ENCODE measurements around the gene KRI1.
A peak's percentile ranks its signal among the peaks of the same experiment; 100 is the strongest.

The KRI1 gene

GRCh38 chr19:10565567-10566407, at the start of gene KRI1:
KRI1 (minus strand) TSS chr19:10566010; CDS start chr19:10565999, 11 bp downstream.
- peak; percentile 89 for DNase-seq

GRCh38 chr19:10612499-10613119, 46.8 kb upstream of the KRI1 start:
- DNase-seq, result no peak

GRCh38 chr19:10611907-10612306, 46.1 kb upstream of the KRI1 start:
- DNase-seq, result no peak

GRCh38 chr19:10604460-10604980, 38.7 kb upstream of the KRI1 start:
- DNase-seq, result no peak

- DNase-seq, result no peak
These were observed 38.2 kb upstream of the KRI1 start for GRCh38 chr19:10603873-10604459.

- no peak for DNase-seq
These were observed 37.5 kb upstream of the KRI1 start for GRCh38 chr19:10603084-10603872.

- DNase-seq, result peak; percentile 9
These were observed 36.7 kb upstream of the KRI1 start for GRCh38 chr19:10602330-10603083.

GRCh38 chr19:10601999-10602329, 36.2 kb upstream of the KRI1 start:
- DNase-seq, result no peak

GRCh38 chr19:10600149-10600548, 34.3 kb upstream of the KRI1 start:
- no peak for DNase-seq

GRCh38 chr19:10593820-10594637, 28.2 kb upstream of the KRI1 start:
- no peak for DNase-seq

- DNase-seq, result no peak
These were observed 27.3 kb upstream of the KRI1 start for GRCh38 chr19:10593148-10593547.

GRCh38 chr19:10587839-10588150, 22.0 kb upstream of the KRI1 start:
- no peak for DNase-seq

- peak; percentile 71 for DNase-seq
These were observed 21.4 kb upstream of the KRI1 start, which contains the start of gene AP1M2 for GRCh38 chr19:10587022-10587838. AP1M2 (minus strand) TSS chr19:10587312; CDS start chr19:10587231, 81 bp downstream.

- DNase-seq, result no peak
These were observed 20.6 kb upstream of the KRI1 start for GRCh38 chr19:10586396-10586795.

GRCh38 chr19:10583036-10583776, 17.4 kb upstream of the KRI1 start:
- no peak for DNase-seq

- DNase-seq, result no peak
These were observed 16.3 kb upstream of the KRI1 start for GRCh38 chr19:10582091-10582490.

GRCh38 chr19:10580979-10581631, 15.3 kb upstream of the KRI1 start:
- no peak for DNase-seq

GRCh38 chr19:10577951-10578350, 12.1 kb upstream of the KRI1 start:
- DNase-seq, result no peak

GRCh38 chr19:10575011-10575716, 9.4 kb upstream of the KRI1 start:
- no peak for DNase-seq

Data from DMS79 (cell line).